ENCODE data around the gene C2CD2.

Gene C2CD2

GRCh38 chr21:41929248-41929647, 24.6 kb downstream of the C2CD2 start:
- DNase-seq: no peak

GRCh38 chr21:41928621-41929220, 25.1 kb downstream of the C2CD2 start:
- DNase-seq: no peak

GRCh38 chr21:41927727-41928409, 25.9 kb downstream of the C2CD2 start:
- no peak for DNase-seq

- DNase-seq: no peak
These were observed 27.0 kb downstream of the C2CD2 start for GRCh38 chr21:41926807-41927171.

GRCh38 chr21:41926117-41926806, 27.6 kb downstream of the C2CD2 start:
- DNase-seq: no peak

- DNase-seq: no peak
These were observed 28.1 kb downstream of the C2CD2 start for GRCh38 chr21:41925767-41926116.

- DNase-seq: no peak
These were observed 29.5 kb downstream of the C2CD2 start for GRCh38 chr21:41924368-41924754.

GRCh38 chr21:41923631-41924367, 30.0 kb downstream of the C2CD2 start:
- no peak for DNase-seq

GRCh38 chr21:41923186-41923585, 30.6 kb downstream of the C2CD2 start:
- DNase-seq: no peak

- DNase-seq: no peak
These were observed 32.8 kb downstream of the C2CD2 start for GRCh38 chr21:41921021-41921420.

GRCh38 chr21:41920476-41920875, 33.3 kb downstream of the C2CD2 start:
- no peak for DNase-seq

- DNase-seq: no peak
These were observed 34.0 kb downstream of the C2CD2 start for GRCh38 chr21:41919666-41920398.

- DNase-seq: no peak
These were observed 35.1 kb downstream of the C2CD2 start for GRCh38 chr21:41918561-41919358.

- DNase-seq: no peak
These were observed 36.3 kb downstream of the C2CD2 start for GRCh38 chr21:41917531-41917930.

GRCh38 chr21:41916888-41917433, 36.9 kb downstream of the C2CD2 start:
- no peak for DNase-seq

GRCh38 chr21:41914965-41915364, 38.9 kb downstream of the C2CD2 start:
- no peak for DNase-seq

GRCh38 chr21:41914358-41914757, 39.5 kb downstream of the C2CD2 start:
- DNase-seq: no peak

GRCh38 chr21:41913230-41913629, 40.6 kb downstream of the C2CD2 start:
- no peak for DNase-seq

- DNase-seq: no peak
These were observed 45.0 kb downstream of the C2CD2 start for GRCh38 chr21:41908829-41909228.

GRCh38 chr21:41907496-41908258, 46.1 kb downstream of the C2CD2 start:
- no peak for DNase-seq

- DNase-seq: no peak
These were observed 47.0 kb downstream of the C2CD2 start for GRCh38 chr21:41906770-41907169.
